ENCODE measurements around the gene TMEM187.
"Not testable (repeated sequence)": the region's sequence is repeated elsewhere in the genome, so short reads cannot be mapped to it uniquely, and the experiment has no call there.

Gene TMEM187

GRCh38 chrX:153973127-153974002, 811 bp downstream of the TMEM187 start:
- DNase-seq: peak; percentile 73

- DNase-seq: no peak
These were observed 1.6 kb downstream of the TMEM187 start for GRCh38 chrX:153974003-153974725.

GRCh38 chrX:153974726-153975286, 2.3 kb downstream of the TMEM187 start:
- DNase-seq: no peak

GRCh38 chrX:153980394-153980793, 7.8 kb downstream of the TMEM187 start:
- DNase-seq: not testable (repeated sequence)

GRCh38 chrX:153981231-153981630, 8.7 kb downstream of the TMEM187 start:
- DNase-seq: no peak

GRCh38 chrX:153981771-153982533, 9.4 kb downstream of the TMEM187 start:
- no peak for DNase-seq

GRCh38 chrX:153983321-153983801, 10.8 kb downstream of the TMEM187 start:
- DNase-seq: no peak

GRCh38 chrX:153984351-153985178, 12.0 kb downstream of the TMEM187 start:
- DNase-seq: no peak

GRCh38 chrX:153988493-153988892, 15.9 kb downstream of the TMEM187 start:
- no peak for DNase-seq

- no peak for DNase-seq
These were observed 17.6 kb downstream of the TMEM187 start for GRCh38 chrX:153989973-153990655.

- DNase-seq: no peak
These were observed 18.5 kb downstream of the TMEM187 start for GRCh38 chrX:153991013-153991580.

- no peak for DNase-seq
These were observed 19.6 kb downstream of the TMEM187 start for GRCh38 chrX:153992180-153992579.

GRCh38 chrX:153993079-153993478, 20.5 kb downstream of the TMEM187 start:
- no peak for DNase-seq

- no peak for DNase-seq
These were observed 21.4 kb downstream of the TMEM187 start for GRCh38 chrX:153993978-153994377.

GRCh38 chrX:153994398-153994797, 21.8 kb downstream of the TMEM187 start:
- DNase-seq: not testable (repeated sequence)

- DNase-seq: no peak
These were observed 22.9 kb downstream of the TMEM187 start for GRCh38 chrX:153995504-153995903.

GRCh38 chrX:153999359-154000037, 26.9 kb downstream of the TMEM187 start:
- no peak for DNase-seq

- no peak for DNase-seq
These were observed 27.5 kb downstream of the TMEM187 start for GRCh38 chrX:154000051-154000450.

- peak; percentile 11 for DNase-seq
These were observed 29.7 kb downstream of the TMEM187 start for GRCh38 chrX:154002215-154002719.

- DNase-seq: no peak
These were observed 31.8 kb downstream of the TMEM187 start for GRCh38 chrX:154004315-154004714.

Measured in COR-L47 (cell line).